Stimulated activated naive CD8-positive, alpha-beta T cell treated with anti-CD3 and anti-CD28 coated beads, Interleukin-15, amount 100 ng/mL, for 72 hours (primary cell): ENCODE data around the gene KCNJ16.

Experiments used
- ATAC-seq: fragments of 150-1000 bp; cut with Tn5 transposase; 2 replicates; pipeline ENCODE4 v1.10.0; 2021; ENCODE audit warnings: mild to moderate bottlenecking, moderate library complexity
- DNase-seq, 2 donors: peaks; one replicate each; pipeline ENCODE4 v3.0.0; 2021 to 2022
- H3K27ac Mint-ChIP-seq, 2 donors: one replicate each; pipeline ENCODE4 v1.8.0; 2022; ENCODE audit warnings: mild to moderate bottlenecking in 2 of 2, mixed read lengths in 2 of 2, moderate library complexity in 2 of 2
- H3K27me3 Mint-ChIP-seq: one replicate; pipeline ENCODE4 v1.8.0; 2022; ENCODE audit warnings: mixed read lengths
- H3K4me1 Mint-ChIP-seq: one replicate; pipeline ENCODE4 v1.8.0; 2022; ENCODE audit warnings: mild to moderate bottlenecking, mixed read lengths
- H3K4me3 Mint-ChIP-seq, 2 donors: one replicate each; pipeline ENCODE4 v1.8.0; 2022; ENCODE audit warnings: mild to moderate bottlenecking in 2 of 2, mixed read lengths in 2 of 2, moderate library complexity in 1 of 2
- H3K9me3 Mint-ChIP-seq, 2 donors: one replicate each; pipeline ENCODE4 v1.8.0; 2022; ENCODE audit warnings: mixed read lengths in 2 of 2

KCNJ16 gene

GRCh38 chr17:70184207-70184606, 109.2 kb downstream of the KCNJ16 start:
- no peak overlapping the region for H3K4me3 Mint-ChIP-seq
- peaks cover 13% of the 10 kb centered on the region for H3K27me3 Mint-ChIP-seq
- no peak overlapping the region for H3K27ac Mint-ChIP-seq
- ATAC-seq: no peak
- H3K4me1 Mint-ChIP-seq: no peaks in the 10 kb centered on the region
- no peak for DNase-seq
- peaks cover 0 to 7% of the 10 kb centered on the region in 2 donors for H3K9me3 Mint-ChIP-seq

GRCh38 chr17:70184770-70185169, 109.7 kb downstream of the KCNJ16 start:
- Mint-ChIP-seq H3K4me1 (no peaks in the 10 kb centered on the region), H3K27me3 (peaks cover 13% of the 10 kb centered on the region), H3K27ac (no peak overlapping the region), H3K4me3 (no peak overlapping the region), H3K9me3 (peaks cover 0 to 7% of the 10 kb centered on the region in 2 donors)
- ATAC-seq: no peak
- no peak for DNase-seq
